Natural killer cell (primary cell): ENCODE results near the gene ZSWIM8. TPM values are rescaled to one million over a fixed set of nuclear protein-coding genes. Genes with fewer than 3 reads are reported as not detected.

ENCODE experiments used
- ATAC-seq, 3 donors: fragments of 150-1000 bp in 2 of 3; fragments of 200-7000 bp in 1 of 3; cut with Tn5 transposase; 1 replicate in 1 of 3; 2 replicates in 2 of 3; pipeline ENCODE4 v1.10.0; 2021; ENCODE audit warnings: mild to moderate bottlenecking in 2 of 3, moderate library complexity in 2 of 3
- DNase-seq, 2 donors: peaks; one replicate each; pipeline versions ENCODE4 v3.0.0 to v3.0.0-alpha.2; 2013 to 2021; ENCODE audit warnings: mixed read lengths in 1 of 2
- H3K27ac ChIP-seq: one replicate; pipeline ENCODE4 v1.5.1; 2013; ENCODE audit warnings: mild to moderate bottlenecking, low read length
- H3K27me3 ChIP-seq: one replicate; pipeline ENCODE4 v1.6.1; 2013; ENCODE audit warnings: low read length; ENCODE audit not compliant: control insufficient read depth, insufficient read depth
- H3K36me3 ChIP-seq: one replicate; pipeline ENCODE4 v1.6.1; 2013; ENCODE audit warnings: low read length; ENCODE audit not compliant: control insufficient read depth, insufficient read depth
- H3K4me1 ChIP-seq: one replicate; pipeline ENCODE4 v1.6.1; 2013; ENCODE audit warnings: low read length; ENCODE audit not compliant: control insufficient read depth, insufficient read depth
- H3K4me3 ChIP-seq: one replicate; pipeline ENCODE4 v1.5.1; 2013; ENCODE audit warnings: low read length
- H3K9me3 ChIP-seq: one replicate; pipeline ENCODE4 v1.6.1; 2013; ENCODE audit warnings: low read length; ENCODE audit not compliant: control insufficient read depth, insufficient read depth
- H3K27ac Mint-ChIP-seq, 2 donors: one replicate each; pipeline ENCODE4 v1.8.0; 2022; ENCODE audit warnings: mild to moderate bottlenecking in 2 of 2, mixed read lengths in 2 of 2, moderate library complexity in 1 of 2
- H3K27me3 Mint-ChIP-seq, 2 donors: one replicate each; pipeline ENCODE4 v1.8.0; 2022; ENCODE audit warnings: low read depth in 2 of 2, mixed read lengths in 2 of 2
- H3K36me3 Mint-ChIP-seq: one replicate; pipeline ENCODE4 v1.8.0; 2022; ENCODE audit warnings: mixed read lengths
- H3K4me1 Mint-ChIP-seq, 2 donors: one replicate each; pipeline ENCODE4 v1.8.0; 2022; ENCODE audit warnings: mixed read lengths in 2 of 2
- H3K4me3 Mint-ChIP-seq: one replicate; pipeline ENCODE4 v1.8.0; 2022; ENCODE audit warnings: mild to moderate bottlenecking, moderate library complexity, mixed read lengths
- H3K9me3 Mint-ChIP-seq, 2 donors: one replicate each; pipeline ENCODE4 v1.8.0; 2022; ENCODE audit warnings: mixed read lengths in 2 of 2
- WGBS: methylation state at CpG from one replicate; pipeline ENCODE4 v1.1.7; 2013; ENCODE audit warnings: missing lambda C conversion rate; ENCODE audit not compliant: insufficient coverage; 5-methylcytosine and 5-hydroxymethylcytosine counted together
- intact Hi-C: fragments of 100-400 bp; cut with micrococcal nuclease; formaldehyde crosslinking; loops from one replicate; pipeline ENCODE4 v1.14.2; 2022
- total RNA-seq, 4 donors: library from RNA; stranded (reverse); fragments of 120-200 nt in 1 of 4; gene quantifications; one replicate each; pipeline versions ENCODE4 v1.2.3 to v1.2.4, GENCODE V29; 2013 to 2022
- TF ChIP-seq, protein P1 (sequence below): fragments of 200-600 bp; IDR thresholded peaks from one replicate; pipeline ENCODE4 v1.8.0; 2022; ENCODE audit warnings: antibody characterized with exemption

The ZSWIM8 gene
- total RNA-seq, 3 donors from 2014 or later (not counting 1 experiment from before 2014, with no cell fraction given), result 157 to 161 (median 159) TPM

DNA sequence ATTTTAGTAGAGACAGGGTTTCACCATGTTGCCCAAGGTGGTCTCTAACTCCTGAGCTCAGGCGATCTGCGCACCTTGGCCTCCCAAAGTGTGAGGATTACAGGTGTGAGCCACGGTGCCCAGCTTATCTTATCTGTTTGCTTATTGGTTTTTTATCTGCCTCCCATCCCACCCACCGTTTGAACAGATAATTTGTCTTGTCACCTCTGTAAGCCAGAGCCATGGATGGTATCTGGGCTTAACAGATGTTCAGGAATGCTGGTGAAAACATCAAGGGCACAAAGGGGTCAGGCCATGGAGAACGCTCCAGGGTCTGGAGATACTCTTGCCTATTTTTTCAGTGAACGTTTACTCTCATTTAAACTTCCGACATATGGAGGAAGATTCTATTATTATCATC is 38.0 kb downstream of the ZSWIM8 start:
- Histone ChIP-seq H3K4me1 (no peaks in the 10 kb centered on the region), H3K36me3 (peaks cover 60% of the 10 kb centered on the region), H3K27me3 (no peaks in the 10 kb centered on the region), H3K27ac (no peak overlapping the region), H3K9me3 (no peaks in the 10 kb centered on the region), H3K4me3 (no peak overlapping the region)
- intact Hi-C loops, result no loop called here
- no peaks in the 10 kb centered on the region for H3K4me1 Mint-ChIP-seq
- TF ChIP-seq, protein P1, sequence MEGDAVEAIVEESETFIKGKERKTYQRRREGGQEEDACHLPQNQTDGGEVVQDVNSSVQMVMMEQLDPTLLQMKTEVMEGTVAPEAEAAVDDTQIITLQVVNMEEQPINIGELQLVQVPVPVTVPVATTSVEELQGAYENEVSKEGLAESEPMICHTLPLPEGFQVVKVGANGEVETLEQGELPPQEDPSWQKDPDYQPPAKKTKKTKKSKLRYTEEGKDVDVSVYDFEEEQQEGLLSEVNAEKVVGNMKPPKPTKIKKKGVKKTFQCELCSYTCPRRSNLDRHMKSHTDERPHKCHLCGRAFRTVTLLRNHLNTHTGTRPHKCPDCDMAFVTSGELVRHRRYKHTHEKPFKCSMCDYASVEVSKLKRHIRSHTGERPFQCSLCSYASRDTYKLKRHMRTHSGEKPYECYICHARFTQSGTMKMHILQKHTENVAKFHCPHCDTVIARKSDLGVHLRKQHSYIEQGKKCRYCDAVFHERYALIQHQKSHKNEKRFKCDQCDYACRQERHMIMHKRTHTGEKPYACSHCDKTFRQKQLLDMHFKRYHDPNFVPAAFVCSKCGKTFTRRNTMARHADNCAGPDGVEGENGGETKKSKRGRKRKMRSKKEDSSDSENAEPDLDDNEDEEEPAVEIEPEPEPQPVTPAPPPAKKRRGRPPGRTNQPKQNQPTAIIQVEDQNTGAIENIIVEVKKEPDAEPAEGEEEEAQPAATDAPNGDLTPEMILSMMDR, result no peak
- WGBS, result 98% methylated on average over 7 of the region's 7 CpGs
- no peaks in the 10 kb centered on the region for H3K9me3 Mint-ChIP-seq
- no peaks in the 10 kb centered on the region for H3K27me3 Mint-ChIP-seq
- DNase-seq, result no peak
- H3K36me3 Mint-ChIP-seq, result no peaks in the 10 kb centered on the region
- no peak overlapping the region for H3K27ac Mint-ChIP-seq
- ATAC-seq, result no peak
- H3K4me3 Mint-ChIP-seq, result no peak overlapping the region

DNA sequence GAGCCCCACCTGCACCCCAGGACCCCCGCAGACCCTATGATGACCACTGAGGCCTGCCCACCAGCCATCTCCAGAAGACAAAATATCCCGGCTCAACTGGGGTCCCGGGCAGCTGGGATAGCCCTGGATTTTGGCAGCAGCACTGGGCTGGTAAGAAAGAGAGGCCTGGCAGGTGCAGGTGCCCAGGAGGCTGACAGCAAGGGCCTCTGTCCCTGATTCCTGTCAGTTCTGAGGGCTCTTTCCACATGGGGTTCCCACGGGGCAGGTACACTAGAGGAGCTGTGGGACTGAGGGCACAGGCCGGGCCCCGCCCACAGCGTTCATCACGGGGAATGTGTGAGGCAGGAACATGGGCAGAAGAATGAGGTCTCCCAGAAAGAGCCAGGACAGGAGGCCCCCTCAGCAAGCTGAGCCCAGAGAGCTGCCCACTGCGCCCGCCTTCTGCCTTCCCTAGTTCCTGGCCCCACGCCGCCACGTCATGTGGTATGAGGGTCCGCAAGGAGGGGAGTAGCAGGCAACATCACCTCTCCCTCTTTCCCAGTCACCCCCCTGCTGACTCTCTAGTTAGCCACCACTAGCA is 38.8 kb downstream of the ZSWIM8 start:
- TF ChIP-seq, protein P1, result no peak
- intact Hi-C loops, result no loop called here
- Mint-ChIP-seq H3K27ac (no peak overlapping the region), H3K9me3 (no peaks in the 10 kb centered on the region), H3K4me3 (no peak overlapping the region), H3K36me3 (no peaks in the 10 kb centered on the region), H3K4me1 (no peaks in the 10 kb centered on the region), H3K27me3 (no peaks in the 10 kb centered on the region)
- no peak overlapping the region for H3K4me3 ChIP-seq
- ATAC-seq, result no peak
- no peaks in the 10 kb centered on the region for H3K9me3 ChIP-seq
- no peak for DNase-seq
- no peaks in the 10 kb centered on the region for H3K27me3 ChIP-seq
- WGBS, result 98% methylated on average over 14 of the region's 14 CpGs
- no peak overlapping the region for H3K27ac ChIP-seq
- peaks cover 58% of the 10 kb centered on the region for H3K36me3 ChIP-seq
- no peaks in the 10 kb centered on the region for H3K4me1 ChIP-seq

DNA sequence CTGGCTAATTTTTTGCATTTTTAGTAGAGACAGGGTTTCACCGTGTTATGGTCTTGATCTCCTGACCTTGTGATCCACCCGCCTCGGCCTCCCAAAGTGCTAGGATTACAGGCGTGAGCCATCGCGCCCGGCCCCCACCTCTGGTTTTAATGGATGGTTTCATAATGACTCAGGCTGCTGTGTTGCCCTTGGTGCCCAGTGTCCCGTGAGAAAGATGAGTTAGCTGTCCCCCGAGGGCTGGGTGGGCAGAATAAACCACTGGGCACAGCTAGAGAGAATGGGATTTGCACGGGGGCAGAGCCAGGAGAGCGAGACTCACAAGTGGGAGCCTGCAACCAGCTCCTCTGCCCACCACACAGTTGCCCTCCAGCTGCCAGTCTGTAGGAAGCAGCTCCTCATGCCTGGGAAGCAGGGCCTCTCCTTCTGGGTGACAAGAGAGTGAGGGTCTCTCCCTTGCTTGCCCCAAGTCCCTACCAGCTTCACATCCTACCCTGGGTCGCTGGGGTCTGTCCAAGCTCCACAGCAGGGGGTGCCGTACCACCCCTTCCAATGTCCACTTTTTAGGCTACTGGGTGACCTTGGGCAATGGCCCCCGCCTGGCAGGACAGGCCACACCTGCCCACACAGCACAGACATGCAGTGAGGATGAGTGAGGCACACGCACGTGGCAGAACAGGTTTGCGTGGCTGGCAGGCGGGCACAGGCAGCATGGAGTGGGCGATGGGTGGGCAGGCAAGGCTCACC is 42.1 kb downstream of the ZSWIM8 start:
- Mint-ChIP-seq H3K9me3 (no peaks in the 10 kb centered on the region), H3K27me3 (no peaks in the 10 kb centered on the region), H3K36me3 (no peaks in the 10 kb centered on the region), H3K4me3 (no peak overlapping the region), H3K4me1 (no peaks in the 10 kb centered on the region), H3K27ac (peak overlapping the region in 1 of 2 donors; percentile 47)
- no peak overlapping the region for H3K27ac ChIP-seq
- peaks cover 43% of the 10 kb centered on the region for H3K36me3 ChIP-seq
- no peak overlapping the region for H3K4me3 ChIP-seq
- WGBS, result 92% methylated on average over 19 of the region's 19 CpGs
- ATAC-seq, result no peak
- H3K4me1 ChIP-seq, result no peaks in the 10 kb centered on the region
- no peaks in the 10 kb centered on the region for H3K9me3 ChIP-seq
- DNase-seq, result no peak
- TF ChIP-seq, protein P1, result no peak
- no peaks in the 10 kb centered on the region for H3K27me3 ChIP-seq
- intact Hi-C loops, result no loop called here
